OCI-LY1 (cell line): ENCODE measurements around the gene SORBS1.
"Not testable (repeated sequence)": the region's sequence is repeated elsewhere in the genome, so short reads cannot be mapped to it uniquely, and the experiment has no call there.

Experiments used
- H2AFZ ChIP-seq: fragments of 200-600 bp; sonication (generic), shearing (Covaris generic); 2 replicates; pipeline ENCODE4 v1.6.0; 2014; ENCODE audit warnings: antibody characterized with exemption, mild to moderate bottlenecking, low read length
- H3F3A ChIP-seq: fragments of 200-600 bp; sonication (generic), shearing (Covaris generic); 2 replicates; pipeline ENCODE4 v1.6.0; 2014; ENCODE audit warnings: mild to moderate bottlenecking, antibody characterized with exemption, low read length, moderate library complexity; ENCODE audit not compliant: insufficient read depth
- H3K27ac ChIP-seq: fragments of 200-600 bp; sonication (generic); 2 replicates; pipeline ENCODE4 v1.5.1; 2014; ENCODE audit warnings: low read length, mixed run types, mild to moderate bottlenecking, low read depth; ENCODE audit not compliant: poor library complexity, severe bottlenecking
- H3K27me3 ChIP-seq: fragments of 200-600 bp; sonication (generic); 2 replicates; pipeline ENCODE4 v1.6.0; 2014; ENCODE audit warnings: antibody characterized with exemption, mild to moderate bottlenecking, low read length, moderate library complexity; ENCODE audit not compliant: insufficient read depth
- H3K36me3 ChIP-seq: fragments of 200-600 bp; sonication (generic); 2 replicates; pipeline ENCODE4 v1.6.1; 2014; ENCODE audit warnings: mild to moderate bottlenecking, antibody characterized with exemption, low read length, moderate library complexity, mixed read lengths; ENCODE audit not compliant: insufficient read depth
- H3K4me1 ChIP-seq: fragments of 200-600 bp; sonication (generic); 2 replicates; pipeline ENCODE4 v1.5.1; 2014; ENCODE audit warnings: mild to moderate bottlenecking, low read length, moderate library complexity; ENCODE audit not compliant: insufficient read depth, severe bottlenecking
- H3K4me2 ChIP-seq: fragments of 200-600 bp; sonication (generic), shearing (Covaris generic); 2 replicates; pipeline ENCODE4 v1.6.1; 2014; ENCODE audit warnings: low read length
- H3K4me3 ChIP-seq: fragments of 200-600 bp; sonication (generic); 2 replicates; pipeline ENCODE4 v1.5.1; 2014; ENCODE audit warnings: low read length, low read depth, mild to moderate bottlenecking, mixed read lengths; ENCODE audit not compliant: poor library complexity, severe bottlenecking
- H3K79me2 ChIP-seq: fragments of 200-600 bp; shearing (Covaris generic); 2 replicates; pipeline ENCODE4 v1.6.1; 2016; ENCODE audit warnings: mixed run types, low read length, mixed read lengths; ENCODE audit not compliant: insufficient read depth
- H3K9ac ChIP-seq: fragments of 200-600 bp; sonication (generic), shearing (Covaris generic); 2 replicates; pipeline ENCODE4 v1.6.1; 2014; ENCODE audit warnings: mild to moderate bottlenecking, low read length, mixed read lengths
- H3K9me2 ChIP-seq: fragments of 200-600 bp; sonication (generic), shearing (Covaris generic); 2 replicates; pipeline ENCODE4 v1.6.1; 2014; ENCODE audit warnings: low read depth, mild to moderate bottlenecking, low read length, mixed read lengths
- H3K9me3 ChIP-seq: fragments of 200-600 bp; shearing (Covaris generic); 2 replicates; pipeline ENCODE4 v1.6.1; 2014; ENCODE audit warnings: low read length, mixed read lengths
- H4K20me1 ChIP-seq: fragments of 200-600 bp; sonication (generic), shearing (Covaris generic); 2 replicates; pipeline ENCODE4 v1.6.0; 2016; ENCODE audit warnings: mild to moderate bottlenecking, low read length; ENCODE audit not compliant: insufficient read depth
- EZH2 ChIP-seq: fragments of 200-600 bp; sonication (generic), shearing (Covaris generic); IDR thresholded peaks from 2 replicates; pipeline ENCODE4 v1.8.0; 2017; ENCODE audit warnings: borderline replicate concordance, mixed run types, mild to moderate bottlenecking, antibody characterized with exemption, low read length, moderate library complexity, mixed read lengths
- TF ChIP-seq, protein P1 (sequence below): fragments of 200-600 bp; sonication (generic), shearing (Covaris generic); IDR thresholded peaks from 2 replicates; pipeline ENCODE4 v1.5.1; 2017; ENCODE audit warnings: mild to moderate bottlenecking, antibody characterized with exemption, low read length, moderate library complexity, mixed read lengths

The SORBS1 gene

DNA sequence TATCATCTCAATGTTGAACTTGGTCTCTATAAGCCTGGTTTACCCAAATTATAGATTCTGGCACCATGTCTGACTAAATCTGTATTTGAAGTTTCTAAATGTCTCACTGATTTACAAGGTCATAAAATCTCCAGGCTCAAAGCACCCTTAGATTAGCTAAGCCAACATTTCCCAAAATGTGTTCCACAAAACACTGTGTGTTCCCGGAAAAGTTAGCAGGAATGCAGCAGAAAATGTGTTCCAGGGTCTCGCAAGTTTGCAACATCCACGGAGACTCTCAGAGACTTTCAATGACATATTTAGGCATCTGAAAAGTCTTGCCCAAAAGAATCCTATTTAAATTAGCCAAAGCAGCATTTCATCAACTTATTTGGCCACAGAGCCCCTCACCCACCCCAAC is 91.9 kb downstream of the SORBS1 start:
- TF ChIP-seq, protein P1, sequence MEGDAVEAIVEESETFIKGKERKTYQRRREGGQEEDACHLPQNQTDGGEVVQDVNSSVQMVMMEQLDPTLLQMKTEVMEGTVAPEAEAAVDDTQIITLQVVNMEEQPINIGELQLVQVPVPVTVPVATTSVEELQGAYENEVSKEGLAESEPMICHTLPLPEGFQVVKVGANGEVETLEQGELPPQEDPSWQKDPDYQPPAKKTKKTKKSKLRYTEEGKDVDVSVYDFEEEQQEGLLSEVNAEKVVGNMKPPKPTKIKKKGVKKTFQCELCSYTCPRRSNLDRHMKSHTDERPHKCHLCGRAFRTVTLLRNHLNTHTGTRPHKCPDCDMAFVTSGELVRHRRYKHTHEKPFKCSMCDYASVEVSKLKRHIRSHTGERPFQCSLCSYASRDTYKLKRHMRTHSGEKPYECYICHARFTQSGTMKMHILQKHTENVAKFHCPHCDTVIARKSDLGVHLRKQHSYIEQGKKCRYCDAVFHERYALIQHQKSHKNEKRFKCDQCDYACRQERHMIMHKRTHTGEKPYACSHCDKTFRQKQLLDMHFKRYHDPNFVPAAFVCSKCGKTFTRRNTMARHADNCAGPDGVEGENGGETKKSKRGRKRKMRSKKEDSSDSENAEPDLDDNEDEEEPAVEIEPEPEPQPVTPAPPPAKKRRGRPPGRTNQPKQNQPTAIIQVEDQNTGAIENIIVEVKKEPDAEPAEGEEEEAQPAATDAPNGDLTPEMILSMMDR = no peak
- TF ChIP-seq EZH2 = no peak

GRCh38 chr10:95467642-95468041 is 93.5 kb downstream of the SORBS1 start:
- not testable (repeated sequence) for H3K9me3 ChIP-seq, H3K36me3 ChIP-seq, H3K4me2 ChIP-seq

More for the DNA sequence above, 91.9 kb downstream of the SORBS1 start:
- H3K4me1 ChIP-seq = no peaks in the 10 kb centered on the region
- no peak overlapping the region for H2AFZ ChIP-seq
- no peaks in the 10 kb centered on the region for H3K79me2 ChIP-seq
- no peak overlapping the region for H3K4me3 ChIP-seq
- no peaks in the 10 kb centered on the region for H3K36me3 ChIP-seq
- H3K27ac ChIP-seq = no peak overlapping the region
- no peaks in the 10 kb centered on the region for H3F3A ChIP-seq
- no peaks in the 10 kb centered on the region for H3K27me3 ChIP-seq
- no peak overlapping the region for H3K4me2 ChIP-seq
- no peak overlapping the region for H3K9ac ChIP-seq
- no peaks in the 10 kb centered on the region for H3K9me2 ChIP-seq
- H3K9me3 ChIP-seq = no peaks in the 10 kb centered on the region
- no peaks in the 10 kb centered on the region for H4K20me1 ChIP-seq

DNA sequence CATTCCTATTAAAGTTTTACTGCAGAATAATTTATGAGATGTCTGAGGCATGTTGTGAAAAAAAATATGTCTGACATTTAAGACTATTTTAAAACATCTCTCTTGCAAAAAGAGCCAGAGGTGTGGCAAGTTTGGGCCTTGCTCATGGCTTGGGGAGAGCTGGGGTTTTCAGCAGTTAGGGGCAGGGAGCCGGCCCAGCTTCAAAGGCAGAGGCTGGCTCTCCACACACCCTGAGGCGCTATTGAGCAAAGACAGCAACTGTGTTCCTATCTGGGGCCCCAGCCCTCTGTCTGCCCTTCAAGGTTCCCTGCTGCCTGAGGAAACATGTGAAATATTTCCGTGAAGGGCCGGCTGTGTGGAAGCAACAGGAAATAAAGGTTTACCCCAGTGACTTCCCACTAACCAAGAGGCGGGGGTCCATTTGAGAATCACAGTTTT is 94.0 kb downstream of the SORBS1 start:
- Histone ChIP-seq H3K4me3 (no peak overlapping the region), H3F3A (no peaks in the 10 kb centered on the region), H3K36me3 (no peaks in the 10 kb centered on the region), H3K9me2 (no peaks in the 10 kb centered on the region), H3K9me3 (no peaks in the 10 kb centered on the region), H3K4me2 (no peak overlapping the region), H3K27ac (no peak overlapping the region), H3K4me1 (no peaks in the 10 kb centered on the region), H2AFZ (no peak overlapping the region), H4K20me1 (no peaks in the 10 kb centered on the region), H3K27me3 (no peaks in the 10 kb centered on the region), H3K79me2 (no peaks in the 10 kb centered on the region), H3K9ac (no peak overlapping the region)
- TF ChIP-seq EZH2 = no peak
- TF ChIP-seq, protein P1 = no peak

More at GRCh38 chr10:95467642-95468041, 93.5 kb downstream of the SORBS1 start:
- H3K4me3 ChIP-seq, H4K20me1 ChIP-seq, H3K9ac ChIP-seq, H3K9me2 ChIP-seq, H3F3A ChIP-seq, H3K27ac ChIP-seq, H2AFZ ChIP-seq, H3K79me2 ChIP-seq, H3K27me3 ChIP-seq, H3K4me1 ChIP-seq: not testable (repeated sequence)

GRCh38 chr10:95466436-95466835 is 94.7 kb downstream of the SORBS1 start:
- Histone ChIP-seq H3K4me3 (no peak overlapping the region), H3F3A (no peaks in the 10 kb centered on the region), H3K4me2 (no peak overlapping the region), H3K27ac (no peak overlapping the region), H3K36me3 (no peaks in the 10 kb centered on the region), H3K9ac (no peak overlapping the region), H2AFZ (no peak overlapping the region), H3K79me2 (no peaks in the 10 kb centered on the region), H3K9me2 (no peaks in the 10 kb centered on the region), H3K27me3 (no peaks in the 10 kb centered on the region), H3K4me1 (no peaks in the 10 kb centered on the region), H4K20me1 (no peaks in the 10 kb centered on the region), H3K9me3 (no peaks in the 10 kb centered on the region)
- no peak for TF ChIP-seq EZH2
- TF ChIP-seq, protein P1 = no peak
